ENCODE measurements around the gene FRMD4A.
"Not testable (repeated sequence)": the region's sequence is repeated elsewhere in the genome, so short reads cannot be mapped to it uniquely, and the experiment has no call there.

FRMD4A gene

GRCh38 chr10:13922586-13922985 is 408.1 kb downstream of the FRMD4A start:
- H3K27me3 ChIP-seq (ENCODE audit: low read length) = no peaks in the 10 kb centered on the region
- H2AFZ ChIP-seq (ENCODE audit: low read depth, low read length, severe bottlenecking) = no peak overlapping the region
- H3K79me2 ChIP-seq (ENCODE audit: insufficient read depth, low read length) = no peaks in the 10 kb centered on the region
- H4K20me1 ChIP-seq (ENCODE audit: low read depth, low read length) = no peaks in the 10 kb centered on the region
- no peaks in the 10 kb centered on the region for H3K36me3 ChIP-seq (ENCODE audit: low read length)
- TF ChIP-seq EZH2phosphoT487 (conservative IDR thresholded peaks at IDR 0.05; ENCODE audit: low read length) = no peak
- no peak for TF ChIP-seq CTCF (IDR thresholded peaks at IDR 0.05; ENCODE audit: insufficient read depth, low read length, poor library complexity, severe bottlenecking)
- H3K9ac ChIP-seq (ENCODE audit: low read length) = no peak overlapping the region
- H3F3A ChIP-seq (ENCODE audit: insufficient read depth) = no peaks in the 10 kb centered on the region
- H3K4me2 ChIP-seq (ENCODE audit: low read depth, low read length, poor library complexity, severe bottlenecking) = no peak overlapping the region
- no peaks in the 10 kb centered on the region for H3K9me2 ChIP-seq (replicated peaks; ENCODE audit: insufficient read depth, low read length)
- no peak overlapping the region for H3K27ac ChIP-seq (ENCODE audit: low read depth, low read length)
- H3K4me3 ChIP-seq (ENCODE audit: insufficient read depth, low read length, poor library complexity, severe bottlenecking) = no peak overlapping the region
- no peaks in the 10 kb centered on the region for H3K9me3 ChIP-seq (ENCODE audit: insufficient read depth, low read length)

GRCh38 chr10:13921941-13922340 is 408.8 kb downstream of the FRMD4A start:
- H2AFZ ChIP-seq (ENCODE audit: low read depth, low read length, severe bottlenecking) = no peak overlapping the region
- H3K27me3 ChIP-seq (ENCODE audit: low read length) = no peaks in the 10 kb centered on the region
- H3K9ac ChIP-seq (ENCODE audit: low read length) = no peak overlapping the region
- H3K27ac ChIP-seq (ENCODE audit: low read depth, low read length) = no peak overlapping the region
- no peak overlapping the region for H3K4me3 ChIP-seq (ENCODE audit: insufficient read depth, low read length, poor library complexity, severe bottlenecking)
- H3K79me2 ChIP-seq (ENCODE audit: insufficient read depth, low read length) = no peaks in the 10 kb centered on the region
- no peaks in the 10 kb centered on the region for H3K9me3 ChIP-seq (ENCODE audit: insufficient read depth, low read length)
- H3K36me3 ChIP-seq (ENCODE audit: low read length) = no peaks in the 10 kb centered on the region
- no peaks in the 10 kb centered on the region for H4K20me1 ChIP-seq (ENCODE audit: low read depth, low read length)
- no peaks in the 10 kb centered on the region for H3K9me2 ChIP-seq (replicated peaks; ENCODE audit: insufficient read depth, low read length)
- no peaks in the 10 kb centered on the region for H3F3A ChIP-seq (ENCODE audit: insufficient read depth)
- TF ChIP-seq EZH2phosphoT487 (conservative IDR thresholded peaks at IDR 0.05; ENCODE audit: low read length) = no peak
- no peak for TF ChIP-seq CTCF (IDR thresholded peaks at IDR 0.05; ENCODE audit: insufficient read depth, low read length, poor library complexity, severe bottlenecking)
- no peak overlapping the region for H3K4me2 ChIP-seq (ENCODE audit: low read depth, low read length, poor library complexity, severe bottlenecking)

- H3K27ac ChIP-seq (ENCODE audit: low read depth, low read length); H3K4me3 ChIP-seq (ENCODE audit: insufficient read depth, low read length, poor library complexity, severe bottlenecking); H3F3A ChIP-seq (ENCODE audit: insufficient read depth); H3K9ac ChIP-seq (ENCODE audit: low read length); H2AFZ ChIP-seq (ENCODE audit: low read depth, low read length, severe bottlenecking); H3K4me2 ChIP-seq (ENCODE audit: low read depth, low read length, poor library complexity, severe bottlenecking); H3K36me3 ChIP-seq (ENCODE audit: low read length); H3K9me3 ChIP-seq (ENCODE audit: insufficient read depth, low read length); H3K27me3 ChIP-seq (ENCODE audit: low read length); H3K79me2 ChIP-seq (ENCODE audit: insufficient read depth, low read length); H4K20me1 ChIP-seq (ENCODE audit: low read depth, low read length); H3K9me2 ChIP-seq (replicated peaks; ENCODE audit: insufficient read depth, low read length): not testable (repeated sequence)
Observed at GRCh38 chr10:13921131-13921530, 409.6 kb downstream of the FRMD4A start.

- Histone ChIP-seq H3K9me3 (ENCODE audit: insufficient read depth, low read length) (no peaks in the 10 kb centered on the region), H3K9me2 (replicated peaks; ENCODE audit: insufficient read depth, low read length) (no peaks in the 10 kb centered on the region), H3K4me2 (ENCODE audit: low read depth, low read length, poor library complexity, severe bottlenecking) (no peak overlapping the region), H3K36me3 (ENCODE audit: low read length) (no peaks in the 10 kb centered on the region), H4K20me1 (ENCODE audit: low read depth, low read length) (no peaks in the 10 kb centered on the region), H2AFZ (ENCODE audit: low read depth, low read length, severe bottlenecking) (no peak overlapping the region), H3K27ac (ENCODE audit: low read depth, low read length) (no peak overlapping the region), H3F3A (ENCODE audit: insufficient read depth) (no peaks in the 10 kb centered on the region), H3K4me3 (ENCODE audit: insufficient read depth, low read length, poor library complexity, severe bottlenecking) (no peak overlapping the region), H3K27me3 (ENCODE audit: low read length) (no peaks in the 10 kb centered on the region), H3K79me2 (ENCODE audit: insufficient read depth, low read length) (no peaks in the 10 kb centered on the region), H3K9ac (ENCODE audit: low read length) (no peak overlapping the region)
- TF ChIP-seq EZH2phosphoT487 (conservative IDR thresholded peaks at IDR 0.05; ENCODE audit: low read length) (no peak), CTCF (IDR thresholded peaks at IDR 0.05; ENCODE audit: insufficient read depth, low read length, poor library complexity, severe bottlenecking) (no peak)
Observed at GRCh38 chr10:13920465-13920864, 410.3 kb downstream of the FRMD4A start.

Measured in SU-DHL-6 (cell line).